SK-N-SH (cell line): ENCODE data around the gene GOLT1A. TPM values are rescaled to one million over a fixed set of nuclear protein-coding genes. Genes with fewer than 3 reads are reported as not detected.

Experiments
- CTCF ChIA-PET: fragments of 300-600, 350-600 bp; formaldehyde crosslinking; extraction: SDS; loops from one replicate; lab custom pipeline; 2021; lab: Yijun Ruan, JAX
- POLR2A ChIA-PET: fragments of 350-600 bp; sonication (Branson Sonifier 250); formaldehyde crosslinking; extraction: SDS; loops from one replicate; lab custom pipeline; 2020; ENCODE audit warnings: antibody characterized with exemption, inconsistent platforms; lab: Yijun Ruan, JAX
- DNase-seq: peaks from one replicate; pipeline ENCODE4 v3.0.0; 2012
- H2AFZ ChIP-seq: fragments of 200-600 bp; sonication (generic); 2 replicates; pipeline ENCODE4 v1.8.1; 2016; ENCODE audit warnings: antibody characterized with exemption, mild to moderate bottlenecking, low read depth
- H3F3A ChIP-seq: fragments of 200-600 bp; sonication (generic); replicated peaks from 2 replicates; pipeline ENCODE3; 2016; ENCODE audit warnings: antibody characterized with exemption, mild to moderate bottlenecking; ENCODE audit not compliant: insufficient read depth
- H3K27ac ChIP-seq, 2 experiments: fragments of 200-500 bp in 1 of 2; fragments of 200-600 bp in 1 of 2; sonication (Bioruptor generic) in 1 of 2; sonication (generic), shearing (Covaris generic) in 1 of 2; 2 replicates each; pipeline versions ENCODE4 v1.5.1 to v1.6.1; 2014 to 2016; ENCODE audit warnings: low read depth in 2 of 2, inconsistent platforms in 1 of 2, low read length in 1 of 2, mild to moderate bottlenecking in 1 of 2, mixed read lengths in 1 of 2
- H3K27me3 ChIP-seq: fragments of 200-600 bp; sonication (generic), shearing (Covaris generic); 2 replicates; pipeline ENCODE4 v1.6.1; 2016; ENCODE audit warnings: mixed run types; ENCODE audit not compliant: insufficient read depth
- H3K36me3 ChIP-seq, 2 experiments: fragments of 200-500 bp in 1 of 2; fragments of 200-600 bp in 1 of 2; sonication (Bioruptor generic) in 1 of 2; sonication (generic) in 1 of 2; replicated peaks in 1 of 2; 2 replicates each; pipeline versions ENCODE3 to v1.5.1; 2014 to 2016; ENCODE audit warnings: low read length in 1 of 2, mild to moderate bottlenecking in 1 of 2; ENCODE audit not compliant: insufficient read depth in 2 of 2, control insufficient read depth in 1 of 2
- H3K4me1 ChIP-seq, 2 experiments: fragments of 200-500 bp in 1 of 2; fragments of 200-600 bp in 1 of 2; sonication (Bioruptor generic) in 1 of 2; sonication (generic), shearing (Covaris generic) in 1 of 2; 2 replicates each; pipeline versions ENCODE4 v1.5.1 to v1.6.1; 2014 to 2016; ENCODE audit warnings: low read depth in 1 of 2, low read length in 1 of 2, mixed run types in 1 of 2; ENCODE audit not compliant: insufficient read depth in 2 of 2, control insufficient read depth in 1 of 2
- H3K4me2 ChIP-seq: fragments of 200-600 bp; sonication (generic), shearing (Covaris generic); 2 replicates; pipeline ENCODE4 v1.6.1; 2017; ENCODE audit warnings: mixed run types
- H3K4me3 ChIP-seq, 2 experiments: fragments of 200-500 bp in 1 of 2; fragments of 200-600 bp in 1 of 2; sonication (Bioruptor generic) in 1 of 2; sonication (generic), shearing (Covaris generic) in 1 of 2; 2 replicates each; pipeline versions ENCODE4 v1.5.1 to v1.8.1; 2014 to 2016; ENCODE audit warnings: low read depth in 2 of 2, inconsistent platforms in 1 of 2, low read length in 1 of 2, mild to moderate bottlenecking in 1 of 2, mixed read lengths in 1 of 2, moderate library complexity in 1 of 2
- H3K79me2 ChIP-seq: fragments of 200-600 bp; sonication (generic); 2 replicates; pipeline ENCODE4 v1.8.1; 2017; ENCODE audit warnings: mild to moderate bottlenecking; ENCODE audit not compliant: insufficient read depth
- H3K9ac ChIP-seq: fragments of 200-600 bp; sonication (generic); 2 replicates; pipeline ENCODE4 v1.6.1; 2017; ENCODE audit warnings: mixed run types
- H3K9me2 ChIP-seq: fragments of 200-600 bp; sonication (generic); 2 replicates; pipeline ENCODE4 v1.6.1; 2017; ENCODE audit warnings: mixed run types
- H3K9me3 ChIP-seq: fragments of 200-600 bp; sonication (generic); 2 replicates; pipeline ENCODE4 v1.6.1; 2017; ENCODE audit warnings: mixed run types, mild to moderate bottlenecking, moderate library complexity
- H4K20me1 ChIP-seq: fragments of 200-600 bp; sonication (generic); 2 replicates; pipeline ENCODE4 v1.6.1; 2017; ENCODE audit warnings: mild to moderate bottlenecking, mixed run types; ENCODE audit not compliant: insufficient read depth
- CHD2 ChIP-seq: fragments of 150-350 bp; IDR thresholded peaks from 2 replicates; pipeline ENCODE4 v1.6.1; 2018; ENCODE audit warnings: low read length; ENCODE audit not compliant: partially characterized antibody
- CTCF ChIP-seq: fragments of 200-600 bp; sonication (generic); IDR thresholded peaks from 2 replicates; pipeline ENCODE4 v1.6.1; 2017; ENCODE audit warnings: antibody characterized with exemption, mild to moderate bottlenecking, moderate library complexity
- ELF1 ChIP-seq: IDR thresholded peaks from 2 replicates; pipeline ENCODE4 v1.4.0; 2012
- FOSL2 ChIP-seq: IDR thresholded peaks from 2 replicates; pipeline ENCODE4 v1.4.0; 2012; ENCODE audit warnings: low read depth, mild to moderate bottlenecking, moderate library complexity, borderline replicate concordance
- GABPA ChIP-seq: IDR thresholded peaks from 2 replicates; pipeline ENCODE4 v1.4.0; 2012; ENCODE audit warnings: low read depth, mild to moderate bottlenecking
- MAX ChIP-seq: IDR thresholded peaks from 2 replicates; pipeline ENCODE4 v1.4.0; 2012; ENCODE audit warnings: low read depth
- MEF2A ChIP-seq: IDR thresholded peaks from 2 replicates; pipeline ENCODE4 v1.4.0; 2012; ENCODE audit warnings: low read depth, borderline replicate concordance
- NRF1 ChIP-seq: IDR thresholded peaks from 2 replicates; pipeline ENCODE4 v1.6.1; 2012; ENCODE audit warnings: low read depth, mild to moderate bottlenecking, low read length
- RXRA ChIP-seq: IDR thresholded peaks from 2 replicates; pipeline ENCODE4 v1.4.0; 2012; ENCODE audit warnings: low read depth, mild to moderate bottlenecking, borderline replicate concordance
- SIN3A ChIP-seq: IDR thresholded peaks from 2 replicates; pipeline ENCODE4 v1.6.1; 2012; ENCODE audit warnings: low read depth, mild to moderate bottlenecking, low read length, moderate library complexity, borderline replicate concordance
- SMC3 ChIP-seq: IDR thresholded peaks from 2 replicates; pipeline ENCODE4 v1.6.1; 2012; ENCODE audit warnings: low read depth, low read length, improper control_type of control experiment
- TEAD4 ChIP-seq: IDR thresholded peaks from 2 replicates; pipeline ENCODE4 v1.4.0; 2012; ENCODE audit warnings: mild to moderate bottlenecking, borderline replicate concordance; ENCODE audit not compliant: insufficient read depth
- USF1 ChIP-seq: IDR thresholded peaks from 2 replicates; pipeline ENCODE4 v1.4.0; 2012; ENCODE audit warnings: low read depth, borderline replicate concordance
- YY1 ChIP-seq: IDR thresholded peaks from 2 replicates; pipeline ENCODE4 v1.4.0; 2012; ENCODE audit warnings: low read depth, mild to moderate bottlenecking
- WGBS: methylation state at CpG from one replicate; pipeline ENCODE4 v1.1.6; 2017; ENCODE audit warnings: low lambda C conversion rate; 5-methylcytosine and 5-hydroxymethylcytosine counted together
- polyA plus RNA-seq, 3 experiments: library from polyadenylated mRNA; depleted of rRNA; stranded (reverse); fragments of >200 nt; gene quantifications; 2 replicates each; pipeline ENCODE4 v1.2.3, GENCODE V29; 2012
- TF ChIP-seq, protein P1 (sequence below): IDR thresholded peaks from 2 replicates; pipeline ENCODE4 v1.4.0; 2012; ENCODE audit warnings: low read depth, borderline replicate concordance
- TF ChIP-seq, protein P2 (sequence below): IDR thresholded peaks from 2 replicates; pipeline ENCODE4 v1.6.1; 2012; ENCODE audit warnings: mild to moderate bottlenecking, low read depth, low read length, moderate library complexity

The GOLT1A gene
- polyA plus RNA-seq, 1 of the 3 experiments (the other 2 are of a cell fraction) = not detected

- no peaks in the 10 kb centered on the region for H3K9me2 ChIP-seq
- ChIA-PET CTCF (interaction anchor here (0.9 to 1.7 kb wide), 5 partner anchors 11 to 204 kb away, joined by 4 to 5 read pairs (median 5); partner anchors contain the start of gene GOLT1A), POLR2A (no interaction called here)
- DNase-seq = no peak
- H3K4me3 ChIP-seq = no peak overlapping the region
- H3F3A ChIP-seq = no peaks in the 10 kb centered on the region
- TF ChIP-seq RXRA (no peak), MAX (no peak), NRF1 (no peak), MEF2A (no peak), SMC3 (no peak), FOSL2 (no peak), CTCF (no peak), CHD2 (no peak), SIN3A (no peak), YY1 (no peak), USF1 (no peak), GABPA (no peak), TEAD4 (no peak), ELF1 (no peak)
- TF ChIP-seq, protein P1, sequence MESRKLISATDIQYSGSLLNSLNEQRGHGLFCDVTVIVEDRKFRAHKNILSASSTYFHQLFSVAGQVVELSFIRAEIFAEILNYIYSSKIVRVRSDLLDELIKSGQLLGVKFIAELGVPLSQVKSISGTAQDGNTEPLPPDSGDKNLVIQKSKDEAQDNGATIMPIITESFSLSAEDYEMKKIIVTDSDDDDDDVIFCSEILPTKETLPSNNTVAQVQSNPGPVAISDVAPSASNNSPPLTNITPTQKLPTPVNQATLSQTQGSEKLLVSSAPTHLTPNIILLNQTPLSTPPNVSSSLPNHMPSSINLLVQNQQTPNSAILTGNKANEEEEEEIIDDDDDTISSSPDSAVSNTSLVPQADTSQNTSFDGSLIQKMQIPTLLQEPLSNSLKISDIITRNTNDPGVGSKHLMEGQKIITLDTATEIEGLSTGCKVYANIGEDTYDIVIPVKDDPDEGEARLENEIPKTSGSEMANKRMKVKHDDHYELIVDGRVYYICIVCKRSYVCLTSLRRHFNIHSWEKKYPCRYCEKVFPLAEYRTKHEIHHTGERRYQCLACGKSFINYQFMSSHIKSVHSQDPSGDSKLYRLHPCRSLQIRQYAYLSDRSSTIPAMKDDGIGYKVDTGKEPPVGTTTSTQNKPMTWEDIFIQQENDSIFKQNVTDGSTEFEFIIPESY = no peak
- TF ChIP-seq, protein P2, sequence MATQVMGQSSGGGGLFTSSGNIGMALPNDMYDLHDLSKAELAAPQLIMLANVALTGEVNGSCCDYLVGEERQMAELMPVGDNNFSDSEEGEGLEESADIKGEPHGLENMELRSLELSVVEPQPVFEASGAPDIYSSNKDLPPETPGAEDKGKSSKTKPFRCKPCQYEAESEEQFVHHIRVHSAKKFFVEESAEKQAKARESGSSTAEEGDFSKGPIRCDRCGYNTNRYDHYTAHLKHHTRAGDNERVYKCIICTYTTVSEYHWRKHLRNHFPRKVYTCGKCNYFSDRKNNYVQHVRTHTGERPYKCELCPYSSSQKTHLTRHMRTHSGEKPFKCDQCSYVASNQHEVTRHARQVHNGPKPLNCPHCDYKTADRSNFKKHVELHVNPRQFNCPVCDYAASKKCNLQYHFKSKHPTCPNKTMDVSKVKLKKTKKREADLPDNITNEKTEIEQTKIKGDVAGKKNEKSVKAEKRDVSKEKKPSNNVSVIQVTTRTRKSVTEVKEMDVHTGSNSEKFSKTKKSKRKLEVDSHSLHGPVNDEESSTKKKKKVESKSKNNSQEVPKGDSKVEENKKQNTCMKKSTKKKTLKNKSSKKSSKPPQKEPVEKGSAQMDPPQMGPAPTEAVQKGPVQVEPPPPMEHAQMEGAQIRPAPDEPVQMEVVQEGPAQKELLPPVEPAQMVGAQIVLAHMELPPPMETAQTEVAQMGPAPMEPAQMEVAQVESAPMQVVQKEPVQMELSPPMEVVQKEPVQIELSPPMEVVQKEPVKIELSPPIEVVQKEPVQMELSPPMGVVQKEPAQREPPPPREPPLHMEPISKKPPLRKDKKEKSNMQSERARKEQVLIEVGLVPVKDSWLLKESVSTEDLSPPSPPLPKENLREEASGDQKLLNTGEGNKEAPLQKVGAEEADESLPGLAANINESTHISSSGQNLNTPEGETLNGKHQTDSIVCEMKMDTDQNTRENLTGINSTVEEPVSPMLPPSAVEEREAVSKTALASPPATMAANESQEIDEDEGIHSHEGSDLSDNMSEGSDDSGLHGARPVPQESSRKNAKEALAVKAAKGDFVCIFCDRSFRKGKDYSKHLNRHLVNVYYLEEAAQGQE = no peak
- no peaks in the 10 kb centered on the region for H4K20me1 ChIP-seq
- H3K79me2 ChIP-seq = no peaks in the 10 kb centered on the region
- H3K4me2 ChIP-seq = no peak overlapping the region
- H2AFZ ChIP-seq = no peak overlapping the region
- no peaks in the 10 kb centered on the region for H3K27me3 ChIP-seq
- WGBS = 65% methylated on average over 2 of the region's 2 CpGs
- no peak overlapping the region for H3K27ac ChIP-seq
- no peaks in the 10 kb centered on the region for H3K9me3 ChIP-seq
- H3K4me1 ChIP-seq = peaks cover 2 to 26% of the 10 kb centered on the region in 2 experiments; a peak in 2 of 4 replicates
- no peaks in the 10 kb centered on the region for H3K36me3 ChIP-seq
- H3K9ac ChIP-seq = no peak overlapping the region
Measured at GRCh38 chr1:204194080-204194479, 19.7 kb downstream of the GOLT1A start.
